ENCODE measurements around the gene MAGI3.

MAGI3 gene

GRCh38 chr1:113542221-113542701 lies 151.9 kb downstream of the MAGI3 start:
- DNase-seq (ENCODE audit: low read depth) = peak; percentile 95
- no peak for TF ChIP-seq CTCF (IDR thresholded peaks at IDR 0.05; ENCODE audit: insufficient read depth, low read depth, low read length, missing control alignments)
- H3K4me3 ChIP-seq (ENCODE audit: low read length) = no peak overlapping the region

GRCh38 chr1:113543110-113543509 lies 152.8 kb downstream of the MAGI3 start:
- TF ChIP-seq CTCF (IDR thresholded peaks at IDR 0.05; ENCODE audit: insufficient read depth, low read depth, low read length, missing control alignments) = no peak
- DNase-seq (ENCODE audit: low read depth) = no peak
- H3K4me3 ChIP-seq (ENCODE audit: low read length) = no peak overlapping the region

GRCh38 chr1:113545210-113545609 lies 154.9 kb downstream of the MAGI3 start:
- TF ChIP-seq CTCF (IDR thresholded peaks at IDR 0.05; ENCODE audit: insufficient read depth, low read depth, low read length, missing control alignments) = no peak
- DNase-seq (ENCODE audit: low read depth) = peak; percentile 75
- H3K4me3 ChIP-seq (ENCODE audit: low read length) = no peak overlapping the region

GRCh38 chr1:113545626-113546025 lies 155.3 kb downstream of the MAGI3 start:
- no peak for TF ChIP-seq CTCF (IDR thresholded peaks at IDR 0.05; ENCODE audit: insufficient read depth, low read depth, low read length, missing control alignments)
- DNase-seq (ENCODE audit: low read depth) = no peak
- H3K4me3 ChIP-seq (ENCODE audit: low read length) = no peak overlapping the region

GRCh38 chr1:113551728-113552127 lies 161.4 kb downstream of the MAGI3 start:
- DNase-seq (ENCODE audit: low read depth) = peak; percentile 38
- H3K4me3 ChIP-seq (ENCODE audit: low read length) = no peak overlapping the region
- no peak for TF ChIP-seq CTCF (IDR thresholded peaks at IDR 0.05; ENCODE audit: insufficient read depth, low read depth, low read length, missing control alignments)

GRCh38 chr1:113552244-113552643 lies 161.9 kb downstream of the MAGI3 start:
- H3K4me3 ChIP-seq (ENCODE audit: low read length) = no peak overlapping the region
- TF ChIP-seq CTCF (IDR thresholded peaks at IDR 0.05; ENCODE audit: insufficient read depth, low read depth, low read length, missing control alignments) = no peak
- DNase-seq (ENCODE audit: low read depth) = no peak

- TF ChIP-seq CTCF (IDR thresholded peaks at IDR 0.05; ENCODE audit: insufficient read depth, low read depth, low read length, missing control alignments) = no peak
- no peak for DNase-seq (ENCODE audit: low read depth)
- no peak overlapping the region for H3K4me3 ChIP-seq (ENCODE audit: low read length)
These were observed 166.9 kb downstream of the MAGI3 start for GRCh38 chr1:113557187-113557586.
